GM19395 (cell line): ENCODE results near the gene XDH.

Experiments
- ATAC-seq: cut with Tn5 transposase; IDR thresholded peaks from one replicate; pipeline ENCODE4 v1.9.1; 2021; ENCODE audit warnings: mild to moderate bottlenecking, moderate library complexity; ENCODE audit not compliant: unreplicated experiment

Gene XDH

GRCh38 chr2:31404302-31404701, 10.2 kb downstream of the XDH start:
- ATAC-seq: no peak

DNA sequence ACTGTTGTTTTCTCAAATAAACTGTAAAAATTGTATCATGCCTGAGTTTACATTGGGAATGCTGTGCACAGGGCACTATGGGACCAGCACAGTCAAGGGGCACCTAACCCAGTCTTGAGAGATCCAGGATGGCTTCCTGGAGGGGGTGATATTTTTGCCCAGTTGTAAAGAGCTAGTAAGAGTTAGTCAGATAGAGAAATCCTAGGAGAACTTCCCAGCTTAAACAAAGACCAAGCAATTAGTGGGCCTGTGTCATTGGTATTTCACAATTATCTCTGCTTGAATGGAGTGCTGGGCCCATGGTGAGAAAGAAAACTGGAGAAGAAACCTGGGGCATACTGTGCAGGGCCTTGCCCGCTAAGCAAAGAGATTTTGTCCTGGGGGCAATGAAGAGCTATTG, 12.2 kb downstream of the XDH start:
- ATAC-seq: no peak

DNA sequence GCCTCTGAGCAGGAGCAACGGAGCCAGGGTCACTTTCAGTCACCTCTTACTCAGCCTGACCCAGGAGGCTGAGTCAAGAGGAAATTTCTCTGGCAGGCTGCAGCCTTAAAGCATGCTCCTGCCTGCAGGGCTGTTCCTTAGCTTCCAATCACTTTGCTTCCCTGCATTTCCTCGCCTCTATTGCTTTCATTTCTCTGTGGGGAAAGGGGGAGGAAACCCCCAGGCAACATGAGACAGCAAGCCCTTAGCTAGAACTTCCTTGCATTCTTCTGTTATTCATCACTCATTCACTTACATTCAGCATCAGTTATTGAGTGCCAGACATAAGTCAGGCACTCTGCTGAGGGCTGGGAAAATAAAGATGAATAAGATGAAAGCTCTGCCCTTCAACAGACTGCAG, 13.0 kb downstream of the XDH start:
- no peak for ATAC-seq

- no peak for ATAC-seq
Measured at GRCh38 chr2:31398881-31399280, 15.7 kb downstream of the XDH start.

DNA sequence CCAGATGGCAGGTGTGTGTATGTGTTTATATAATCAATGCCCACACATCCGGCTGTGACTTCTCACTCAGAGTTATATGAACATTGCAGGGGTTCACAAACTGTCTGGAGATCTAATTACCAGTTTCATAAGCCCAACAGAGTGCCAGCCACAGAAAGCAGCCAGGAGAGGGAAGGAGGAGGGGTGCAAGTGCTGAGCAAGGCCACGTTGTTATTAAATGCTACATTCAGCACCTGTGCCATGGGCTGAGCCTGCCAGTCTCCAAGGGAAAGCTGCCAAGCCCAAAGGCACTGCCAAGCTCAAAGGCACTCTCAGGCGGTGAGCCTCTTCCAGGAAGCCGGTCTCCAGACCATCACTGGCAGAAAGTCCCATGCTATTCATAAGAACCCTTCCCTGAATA, 17.4 kb downstream of the XDH start:
- no peak for ATAC-seq

DNA sequence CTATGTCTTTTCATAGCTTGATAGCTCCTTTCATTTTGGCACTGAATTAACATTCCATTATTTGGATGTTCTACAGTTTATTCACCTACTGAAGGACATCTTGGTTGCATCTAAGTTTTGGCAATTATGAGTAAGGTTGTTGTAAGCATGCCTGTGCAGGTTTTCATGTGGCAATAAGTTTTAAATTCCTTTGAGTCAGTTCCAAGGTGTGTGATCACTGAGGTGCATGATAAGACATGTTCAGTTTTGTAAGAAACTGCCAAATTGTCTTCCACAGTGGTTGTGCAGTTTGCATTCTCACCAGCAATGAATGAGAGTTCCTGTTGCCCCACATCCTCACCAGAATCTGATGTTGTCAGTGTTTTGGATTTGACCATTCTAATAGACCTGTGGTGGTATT, 24.2 kb downstream of the XDH start:
- no peak for ATAC-seq

DNA sequence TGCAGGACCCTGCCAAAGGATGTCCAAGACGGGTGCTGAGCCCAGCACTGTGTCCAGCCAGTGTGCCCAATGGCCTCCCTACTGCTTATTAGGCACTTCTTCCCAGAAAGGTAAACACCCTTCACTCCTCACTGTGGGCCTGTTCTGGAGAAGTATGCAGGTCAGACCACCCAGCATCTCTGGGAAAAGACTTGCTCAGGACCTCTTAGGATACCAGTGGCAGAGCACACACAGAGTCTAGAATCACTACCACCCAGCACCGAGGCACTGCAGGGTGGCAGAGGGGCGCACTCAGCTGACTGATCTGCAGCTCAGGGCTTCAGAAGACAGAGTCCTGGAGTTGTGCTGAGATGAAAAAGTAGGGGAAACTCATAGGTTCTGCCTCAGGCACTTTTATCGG, 25.8 kb downstream of the XDH start:
- ATAC-seq: no peak

DNA sequence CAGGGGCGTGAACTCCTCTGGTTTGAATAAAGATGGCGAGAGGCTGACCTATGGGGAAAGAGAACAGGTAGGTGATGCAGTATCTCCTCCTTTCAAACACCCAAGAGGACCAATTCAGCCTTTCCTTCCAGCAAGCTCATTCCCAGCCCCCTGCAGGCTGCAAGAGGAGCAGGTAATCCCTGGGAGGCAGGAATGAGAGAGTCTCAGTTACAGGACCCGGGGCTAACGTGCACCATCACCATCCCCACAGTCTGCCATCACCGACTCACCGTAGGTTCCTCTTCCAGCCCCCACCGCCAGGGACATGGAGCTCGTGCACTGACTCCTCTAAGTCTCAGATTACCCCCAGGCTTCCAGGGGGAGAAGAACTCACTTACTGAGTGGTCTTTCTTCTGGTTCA, 26.7 kb downstream of the XDH start:
- ATAC-seq: no peak

DNA sequence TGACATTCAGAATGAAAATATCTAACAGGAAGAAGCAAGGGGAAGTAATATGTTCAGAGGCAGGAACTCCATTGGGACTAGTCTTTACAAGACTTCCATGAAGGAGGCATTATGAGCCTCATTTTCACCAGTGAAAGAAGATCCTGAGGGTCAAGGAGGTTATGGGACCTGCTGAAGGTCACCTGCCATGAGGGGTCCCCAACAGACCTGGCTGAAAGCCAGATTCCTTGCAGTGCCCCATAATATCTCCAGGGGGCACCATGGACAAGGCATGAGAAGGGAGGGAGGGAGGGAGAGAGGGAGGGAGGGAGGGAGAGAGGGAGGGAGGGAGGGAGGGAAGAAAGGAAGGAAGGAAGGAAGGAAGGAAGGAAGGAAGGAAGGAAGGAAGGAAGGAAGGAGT, 27.9 kb downstream of the XDH start:
- ATAC-seq: no peak

DNA sequence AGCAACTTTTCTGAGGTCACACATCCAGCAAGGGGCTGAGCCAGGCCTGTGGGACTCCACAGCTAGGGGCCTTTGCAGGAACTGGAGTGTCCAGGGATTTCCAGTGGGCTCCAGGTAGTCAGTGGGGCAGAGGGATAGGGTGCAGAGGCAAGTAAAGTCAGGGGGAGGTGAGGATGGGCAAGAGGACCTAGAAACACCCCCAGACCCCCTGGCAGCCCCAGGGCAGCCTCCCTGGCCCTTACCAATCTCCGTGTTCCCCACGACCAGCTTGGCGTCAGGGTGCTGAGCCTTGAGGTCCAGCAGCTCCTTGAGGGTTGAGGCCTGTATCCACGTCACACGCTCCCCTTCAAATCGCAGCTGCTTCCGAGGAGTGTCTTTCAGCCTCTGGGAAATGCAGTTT, 28.4 kb downstream of the XDH start:
- ATAC-seq: no peak

GRCh38 chr2:31384771-31385276, 29.7 kb downstream of the XDH start:
- ATAC-seq: no peak

DNA sequence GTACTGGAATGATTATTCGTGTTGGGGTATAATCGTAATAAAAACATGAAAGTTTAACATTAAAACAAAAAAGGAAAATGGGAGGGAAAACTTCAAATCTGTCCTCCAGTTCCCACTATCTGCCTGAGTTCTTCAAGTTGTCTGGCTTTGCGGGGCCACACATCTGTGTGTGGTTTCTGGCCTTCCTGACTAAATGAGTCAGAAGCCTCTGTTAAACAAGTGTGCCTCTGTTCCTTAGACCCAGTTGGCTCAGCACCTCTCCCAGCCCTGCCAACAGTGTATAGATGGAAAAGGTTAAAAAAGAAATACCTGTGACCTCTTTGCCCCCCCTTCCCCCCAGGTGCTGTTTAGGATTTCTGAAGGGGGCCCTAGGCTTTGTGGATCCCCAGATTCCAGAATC, 30.2 kb downstream of the XDH start:
- ATAC-seq: peak; percentile 71

- no peak for ATAC-seq
Measured at GRCh38 chr2:31383471-31384153, 30.9 kb downstream of the XDH start.

- ATAC-seq: no peak
Measured at GRCh38 chr2:31382452-31383120, 32.0 kb downstream of the XDH start.

- no peak for ATAC-seq
Measured at GRCh38 chr2:31381601-31382000, 32.9 kb downstream of the XDH start.

DNA sequence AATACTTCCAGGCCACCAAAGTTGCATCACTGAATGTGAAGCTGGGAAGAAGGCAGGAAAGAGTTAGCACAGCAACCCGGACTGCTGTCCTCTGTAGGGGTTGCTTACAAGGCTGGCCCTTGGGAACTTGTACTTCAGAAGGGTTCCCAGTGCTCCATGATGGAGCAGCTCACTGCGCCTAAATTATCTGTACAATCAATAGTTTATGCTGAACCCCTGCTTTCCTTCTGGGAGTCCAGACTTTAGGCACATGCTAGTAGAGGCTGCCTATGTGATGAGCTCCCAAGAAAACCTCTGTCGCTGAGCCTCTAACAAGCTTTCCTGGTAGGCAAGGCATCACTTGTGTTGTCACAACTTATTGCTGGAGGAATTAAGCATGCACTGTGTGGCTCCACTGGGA, 34.3 kb downstream of the XDH start:
- no peak for ATAC-seq

GRCh38 chr2:31379747-31380146, 34.8 kb downstream of the XDH start:
- ATAC-seq: no peak

DNA sequence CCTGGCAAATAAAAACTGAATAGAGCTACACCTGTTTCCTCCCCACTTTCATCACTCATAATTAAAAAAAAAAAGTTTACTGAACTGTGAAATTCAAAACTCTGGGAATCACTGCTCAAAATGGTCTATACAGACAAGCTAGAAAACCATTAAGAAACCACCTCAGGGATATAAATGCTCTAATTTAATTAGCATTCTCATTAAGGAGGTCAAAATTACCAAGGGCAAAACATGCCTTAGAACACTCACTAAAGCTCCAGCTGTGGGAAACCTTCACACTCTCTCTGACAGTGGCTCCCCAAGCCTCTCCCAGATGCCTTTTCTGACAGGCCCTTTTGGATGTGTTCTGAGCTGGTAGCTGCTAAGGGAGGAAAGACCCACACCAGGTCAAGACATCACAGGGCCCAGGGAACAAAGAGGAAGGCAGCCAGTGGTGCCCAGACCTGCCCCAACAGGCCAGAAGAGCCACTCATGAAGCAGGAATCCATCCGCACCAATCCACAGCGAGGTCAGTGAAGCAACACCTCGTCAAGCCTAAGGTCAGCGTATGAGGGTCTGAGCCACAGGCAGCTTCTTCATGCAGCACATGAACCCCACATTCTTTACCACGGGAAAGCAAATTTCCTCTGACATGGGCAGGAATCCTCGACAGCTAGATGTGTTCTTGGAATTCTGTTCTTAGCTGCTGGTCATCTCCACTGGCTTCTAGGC, 35.6 kb downstream of the XDH start:
- ATAC-seq: no peak

DNA sequence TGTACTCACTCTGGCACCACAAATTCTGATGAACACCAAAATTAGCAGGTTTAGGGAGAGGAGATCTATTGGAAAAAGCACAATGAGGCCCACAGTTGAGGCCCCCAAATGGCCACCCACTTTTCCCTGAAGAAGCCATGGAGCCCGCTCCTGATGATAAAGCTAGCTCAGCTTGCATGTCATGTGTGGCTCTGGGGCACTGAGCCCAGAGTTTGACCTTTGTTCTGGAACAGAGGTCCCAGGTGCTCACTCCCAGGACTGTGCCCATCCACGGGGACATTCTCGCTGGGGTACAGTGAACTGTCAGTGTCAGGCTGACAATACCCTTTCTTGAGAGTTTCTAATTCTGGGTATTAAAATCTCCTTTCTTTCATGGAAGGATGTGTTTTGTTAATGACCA, 36.2 kb downstream of the XDH start:
- no peak for ATAC-seq

- no peak for ATAC-seq
Measured at GRCh38 chr2:31373127-31373526, 41.4 kb downstream of the XDH start.

GRCh38 chr2:31372097-31372496, 42.4 kb downstream of the XDH start:
- no peak for ATAC-seq

DNA sequence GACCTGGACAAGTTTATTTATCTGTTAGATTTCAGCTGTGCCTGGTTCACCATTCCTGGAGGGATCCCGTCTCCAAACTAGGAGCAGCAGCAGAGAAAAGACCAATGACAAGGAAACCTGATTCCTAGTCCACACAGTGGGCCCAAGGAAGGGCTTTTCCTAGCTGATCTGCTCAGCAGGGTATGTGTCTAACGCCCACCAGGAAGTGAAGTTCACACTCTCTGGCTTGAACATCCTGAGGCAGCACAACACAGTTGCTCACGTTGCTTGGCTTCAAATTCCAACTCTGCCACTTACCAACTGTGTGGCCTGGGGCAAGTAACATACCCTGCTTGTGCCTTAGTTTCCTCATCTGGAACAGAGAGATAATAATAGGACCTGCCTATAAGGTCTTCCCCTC, 42.9 kb downstream of the XDH start:
- ATAC-seq: no peak
